Measurements from ENCODE around the gene ZNF616.

ZNF616 gene

DNA sequence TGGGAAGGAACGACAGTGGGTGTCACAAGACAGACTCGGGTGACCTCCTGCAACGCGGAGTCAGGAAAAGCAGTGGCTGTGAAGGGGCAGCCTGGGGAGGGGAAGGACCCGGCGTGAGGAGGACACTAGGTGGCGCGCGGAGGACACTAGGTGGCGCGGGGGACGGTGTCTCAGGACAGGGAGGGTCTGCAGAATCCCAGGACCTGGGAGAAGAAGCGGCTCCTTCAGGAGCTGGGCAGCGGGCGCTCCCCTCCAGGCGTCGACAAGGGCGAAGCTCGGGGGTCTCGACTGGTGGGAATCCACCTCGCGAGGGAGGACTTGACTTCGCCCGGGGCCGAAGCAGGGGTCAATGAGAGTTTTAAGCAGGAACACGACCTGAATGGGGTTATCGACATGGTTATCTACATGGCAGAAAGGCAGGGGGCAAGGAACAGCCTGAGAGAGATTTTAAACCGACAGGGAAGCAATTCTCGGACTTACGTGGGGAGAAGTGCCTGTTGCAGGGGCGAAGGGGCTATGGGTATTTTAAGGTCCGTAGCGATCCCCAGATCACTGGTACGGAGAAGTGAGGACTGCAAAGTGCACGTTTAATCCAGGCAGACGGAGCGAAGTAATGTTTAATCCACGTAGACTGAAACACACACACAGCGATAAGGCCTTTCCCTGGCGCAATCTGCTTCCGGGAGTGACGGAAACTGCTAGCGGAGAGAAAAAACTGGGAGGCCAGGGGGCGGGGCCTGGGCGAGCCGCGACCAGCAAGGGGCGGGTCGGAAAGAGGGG lies at the start of gene ZNF616:
Gene ZNF616 (minus strand): TSS at position 687 of the 780 bp plus-strand sequence. CDS start 9,426 bp downstream, outside the sequence.
- peak; percentile 89 for DNase-seq (ENCODE audit: low read depth)

DNA sequence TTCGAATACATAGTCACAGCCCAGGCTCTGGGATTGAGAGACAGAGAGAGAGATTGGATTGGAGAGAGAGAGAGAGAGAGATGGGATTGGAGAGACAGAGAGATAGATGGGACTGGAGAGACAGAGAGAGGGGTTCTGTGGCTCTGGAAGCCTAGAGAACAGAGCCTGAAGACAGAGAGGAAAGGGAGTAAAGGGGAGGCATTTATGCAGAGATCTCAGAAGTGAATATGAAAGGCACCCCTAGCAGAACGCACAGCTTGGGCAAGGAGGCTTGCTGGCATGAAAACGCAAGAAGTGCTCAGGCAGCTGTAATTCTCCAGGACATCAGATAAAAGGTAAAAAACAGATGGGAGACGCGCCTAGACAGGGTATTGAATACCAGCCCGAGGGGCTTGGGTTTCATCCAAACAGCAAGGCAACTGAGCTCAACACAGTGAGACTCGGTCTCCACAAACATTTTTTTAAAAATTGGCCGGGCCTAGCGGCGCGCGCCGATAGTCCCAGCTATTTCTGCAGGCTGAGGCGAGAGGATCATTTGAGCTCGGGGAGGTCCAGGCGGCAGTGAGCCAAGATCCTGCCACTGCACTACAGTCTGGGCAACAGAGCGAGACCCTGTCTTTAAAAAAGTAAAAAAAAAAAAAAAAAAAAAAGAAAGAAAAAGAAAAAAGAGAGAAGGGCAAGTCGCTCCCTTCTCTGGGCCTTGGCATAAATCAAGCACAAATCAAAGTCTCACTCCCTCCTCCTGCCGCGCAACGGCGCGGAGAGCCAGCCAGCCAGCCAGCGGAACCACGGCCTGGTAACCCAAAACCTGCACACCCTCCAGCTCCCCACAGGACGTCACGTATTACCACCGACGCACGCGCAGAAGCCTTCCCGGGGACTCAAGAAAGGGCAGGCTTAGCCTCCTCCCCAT lies 49.3 kb upstream of the ZNF616 start:
- no peak for DNase-seq (ENCODE audit: low read depth)

DNA sequence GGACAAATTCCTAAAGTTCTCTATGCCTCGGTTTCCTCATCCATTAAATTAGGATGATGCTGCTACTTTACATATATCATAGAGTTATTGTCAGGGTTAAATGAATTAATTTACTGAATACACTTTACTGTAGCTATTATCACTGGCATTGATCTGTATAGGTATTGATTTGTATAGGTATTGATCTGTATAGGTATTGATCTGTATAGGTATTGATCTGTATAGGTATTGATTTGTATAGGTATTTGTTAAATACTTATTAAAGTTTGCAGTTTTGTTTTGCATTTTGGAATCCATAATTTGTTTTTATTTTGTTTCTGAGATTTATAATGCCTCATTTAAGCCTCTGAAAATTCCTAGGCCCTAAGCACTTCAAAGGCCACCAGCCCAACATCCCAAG lies 47.7 kb upstream of the ZNF616 start:
- no peak for DNase-seq (ENCODE audit: low read depth)

DNA sequence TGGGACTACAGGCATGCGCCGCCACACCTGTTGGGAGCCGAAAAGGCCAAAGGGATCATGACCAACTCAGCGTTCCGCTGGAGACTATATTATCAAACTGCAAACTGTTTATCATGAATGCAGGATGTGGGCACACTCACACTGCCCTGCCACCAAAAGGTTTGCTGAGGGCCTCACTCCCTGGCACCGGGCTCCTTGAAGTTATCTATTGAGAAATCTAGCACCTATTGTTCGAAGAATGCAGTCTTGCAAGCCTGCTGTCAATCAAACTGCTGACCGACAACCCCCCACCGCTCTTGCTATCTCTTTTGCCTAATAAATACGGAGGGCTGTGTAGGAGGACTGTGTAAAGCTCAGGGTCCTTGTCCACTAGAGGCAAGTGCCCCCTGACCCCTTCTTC lies 36.8 kb upstream of the ZNF616 start:
- no peak for DNase-seq (ENCODE audit: low read depth)

DNA sequence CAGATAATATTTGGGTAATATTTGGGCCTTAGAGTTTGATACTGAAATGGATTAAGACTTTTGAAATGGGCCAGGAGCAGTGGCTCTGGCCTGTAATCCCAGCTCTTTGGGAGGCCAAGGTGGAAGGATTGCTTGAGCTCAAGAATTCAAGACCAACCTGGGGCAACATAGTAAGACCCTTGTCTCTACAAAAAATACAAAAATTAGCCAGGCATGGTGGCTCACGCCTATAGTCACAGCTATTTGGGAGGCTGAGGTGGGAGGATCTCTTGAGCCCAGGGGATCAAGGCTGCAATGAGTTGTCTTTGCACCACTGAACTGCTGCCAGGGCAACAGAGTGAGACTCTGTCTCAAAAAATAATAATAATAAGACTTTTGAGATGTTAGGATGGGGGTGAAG lies 32.6 kb upstream of the ZNF616 start:
- DNase-seq (ENCODE audit: low read depth), result no peak

DNA sequence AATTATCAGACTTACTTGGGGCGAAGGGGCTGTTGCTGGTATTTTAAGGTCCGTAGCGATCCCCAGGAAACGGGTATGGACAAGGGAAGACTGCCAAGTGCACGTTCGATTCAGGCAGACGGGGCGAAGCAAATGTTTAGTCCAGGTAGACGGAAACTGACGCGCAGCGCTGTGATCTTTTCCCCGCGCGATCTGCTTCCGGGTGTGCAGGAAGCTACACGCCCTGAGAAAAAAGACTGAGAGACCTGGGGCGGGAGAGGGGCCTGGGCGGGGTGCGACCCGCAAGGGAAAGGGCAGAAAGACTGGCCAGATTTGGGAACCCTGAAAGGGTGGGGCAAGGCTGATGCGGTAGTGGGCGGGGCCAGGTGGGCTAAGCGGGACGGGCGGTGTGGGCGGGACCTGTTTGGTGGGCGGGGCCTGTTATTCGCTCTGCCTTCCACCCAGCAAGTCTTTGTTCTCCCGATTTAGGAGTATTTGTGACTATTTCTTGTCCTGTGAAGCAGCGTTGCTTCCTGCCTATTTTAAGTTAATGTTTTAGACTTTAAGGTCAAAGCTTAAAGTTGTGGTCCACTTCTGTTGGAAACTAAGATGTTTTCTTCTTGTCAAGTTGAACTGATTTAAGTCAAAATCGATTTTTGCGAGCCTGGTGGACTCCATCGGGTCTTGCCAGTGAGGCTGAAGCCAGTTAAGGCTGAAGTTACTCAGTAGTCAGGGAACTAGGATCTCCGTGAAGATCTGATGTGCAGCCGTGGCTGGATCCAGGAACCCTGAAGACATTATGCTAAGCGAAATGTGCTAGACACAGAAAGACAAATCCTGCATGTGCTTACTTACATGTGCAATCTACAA lies 31.8 kb upstream of the ZNF616 start, which contains the start of gene ZNF836:
Gene ZNF836 (minus strand): TSS at position 301 of the 849 bp plus-strand sequence. CDS start 3,549 bp downstream, outside the sequence.
- DNase-seq (ENCODE audit: low read depth), result peak; percentile 12

DNA sequence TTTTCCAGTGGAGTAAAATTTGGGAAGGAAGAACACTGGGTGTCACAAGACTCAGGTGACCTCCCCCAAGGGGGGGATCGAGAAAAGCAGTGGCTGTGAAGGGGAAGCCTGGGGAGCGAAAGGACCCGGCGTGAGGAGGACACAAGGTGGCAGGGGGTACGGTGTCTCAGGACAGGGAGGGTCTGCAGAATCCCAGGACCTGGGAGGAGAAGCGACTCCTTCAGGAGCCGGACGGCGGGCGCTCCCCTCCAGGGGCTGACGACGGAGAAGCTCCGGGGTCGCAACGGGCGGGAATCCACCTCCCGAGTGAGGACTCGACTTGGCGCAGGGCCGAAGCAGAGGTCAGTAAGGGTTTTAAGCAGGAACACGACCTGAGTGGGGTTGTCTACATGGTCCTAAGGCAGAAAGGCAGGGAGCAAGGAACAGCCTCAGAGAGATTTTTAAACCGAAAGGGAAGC lies 31.2 kb upstream of the ZNF616 start:
- no peak for DNase-seq (ENCODE audit: low read depth)

DNA sequence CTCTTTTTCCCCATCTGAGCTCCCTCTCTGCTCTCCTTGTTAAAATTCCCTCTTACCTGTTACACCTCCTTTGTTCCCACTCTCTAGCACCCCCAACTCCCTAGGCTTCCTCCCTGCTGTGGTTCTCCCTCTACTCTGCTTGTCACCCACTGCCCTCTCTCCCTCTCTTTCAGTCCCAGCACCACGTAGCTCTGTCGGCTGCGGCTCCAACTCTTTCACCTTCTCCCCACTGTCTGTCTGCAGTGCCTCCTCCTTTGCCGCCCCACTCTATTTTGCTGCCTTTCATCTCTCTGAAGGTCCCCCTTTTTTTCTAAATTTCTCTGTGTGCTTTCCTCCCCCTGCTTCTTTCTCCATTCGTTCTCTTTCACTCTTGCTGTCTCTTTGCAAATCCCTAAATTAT lies 30.6 kb upstream of the ZNF616 start:
- no peak for DNase-seq (ENCODE audit: low read depth)

DNA sequence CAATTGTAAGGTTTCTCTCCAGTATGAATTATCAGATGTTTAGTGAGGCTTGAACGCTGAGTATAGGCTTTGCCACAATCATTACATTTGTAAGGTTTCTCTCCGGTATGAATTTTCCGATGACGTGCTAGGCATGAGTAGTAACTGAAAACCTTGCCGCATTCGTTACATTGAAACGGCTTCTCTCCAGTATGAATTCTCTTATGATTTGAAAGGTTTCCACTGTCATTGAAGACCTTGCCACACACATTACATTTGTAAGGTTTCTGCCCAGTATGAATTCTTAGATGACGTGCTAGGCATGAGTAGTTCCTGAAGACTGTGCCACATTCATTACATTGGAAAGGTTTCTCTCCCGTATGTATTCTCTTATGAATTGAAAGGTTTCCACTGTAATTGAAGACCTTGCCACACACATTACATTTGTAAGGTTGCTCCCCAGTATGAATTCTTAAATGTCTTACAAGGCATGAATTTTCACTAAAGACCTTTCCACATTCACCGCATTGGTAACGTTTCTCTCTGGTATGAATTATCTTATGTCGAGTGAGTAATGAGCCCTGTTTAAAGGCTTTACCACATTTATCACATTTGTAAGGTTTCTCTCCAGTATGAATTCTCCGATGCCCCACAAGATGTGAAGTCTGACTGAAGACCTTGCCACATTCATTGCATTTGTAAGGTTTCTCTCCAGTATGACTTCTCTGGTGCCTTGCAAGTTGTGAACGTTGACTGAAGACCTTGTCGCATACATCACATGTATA lies 16.0 kb upstream of the ZNF616 start:
- DNase-seq (ENCODE audit: low read depth), result no peak

DNA sequence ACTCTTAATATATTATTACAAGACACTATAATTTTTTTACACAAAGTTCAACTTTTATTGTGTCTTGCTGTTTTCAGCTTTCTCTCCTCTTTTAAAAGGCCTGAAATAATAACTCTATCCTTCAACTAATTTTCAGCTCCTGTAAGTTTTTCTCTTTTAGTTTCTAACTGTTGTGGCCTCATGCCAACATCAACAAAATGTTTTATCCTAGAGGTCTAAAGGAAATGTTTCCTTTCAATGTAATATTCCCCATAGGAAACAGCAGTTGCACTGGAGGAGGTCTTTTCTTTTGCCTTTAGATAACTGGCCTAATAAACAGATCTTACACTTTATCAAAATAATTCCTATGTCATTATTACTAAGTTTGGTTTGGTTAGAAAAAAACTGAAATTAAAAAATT lies 8.5 kb upstream of the ZNF616 start:
- DNase-seq (ENCODE audit: low read depth), result no peak

DNA sequence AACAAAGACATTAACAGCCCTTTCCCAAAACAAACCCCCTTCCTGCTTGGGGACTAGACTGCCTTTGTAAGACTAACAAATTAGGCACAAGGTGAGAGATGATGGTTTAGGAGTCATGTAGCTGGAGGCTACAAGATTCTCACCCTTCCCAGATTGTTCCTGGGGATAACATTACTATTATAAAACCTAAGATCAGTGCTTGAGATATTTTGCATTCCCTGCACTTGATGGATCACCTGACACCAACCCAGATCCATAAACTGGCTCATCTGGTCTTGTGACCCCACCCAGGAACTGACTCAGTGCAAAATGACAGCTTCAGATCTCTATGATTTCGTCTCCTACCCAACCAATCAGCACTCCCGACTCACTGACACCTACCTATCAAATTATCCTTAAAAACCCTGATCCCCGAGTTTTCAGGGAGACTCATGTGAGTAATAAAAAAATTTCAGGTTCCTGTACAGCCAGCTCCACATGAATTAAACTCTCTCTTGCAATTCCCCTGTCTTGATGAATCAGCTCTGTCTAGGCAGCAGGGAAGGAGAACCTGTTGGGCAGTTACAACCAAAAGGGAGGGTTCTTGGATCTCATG lies 2.4 kb upstream of the ZNF616 start:
- DNase-seq (ENCODE audit: low read depth), result no peak

DNA sequence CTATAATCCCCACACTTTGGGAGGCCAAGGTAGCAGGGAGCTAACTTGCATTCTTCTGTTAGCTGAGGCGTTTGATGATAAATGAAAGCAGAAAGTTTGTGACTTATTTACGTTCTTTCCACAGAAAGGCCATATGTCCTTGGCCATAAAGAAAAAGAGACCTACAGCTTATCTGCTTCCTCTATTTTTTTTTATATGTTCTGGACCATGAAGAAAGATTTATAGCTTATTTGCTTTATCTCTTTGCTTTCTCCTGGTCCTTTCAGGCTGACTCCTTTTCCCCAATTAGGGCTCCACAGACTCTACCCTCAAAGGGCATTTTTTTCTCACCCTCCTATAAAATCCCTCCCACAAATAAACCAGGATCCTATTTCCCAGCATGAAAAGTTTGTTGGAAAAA lies 1.5 kb upstream of the ZNF616 start:
- DNase-seq (ENCODE audit: low read depth), result no peak

DNA sequence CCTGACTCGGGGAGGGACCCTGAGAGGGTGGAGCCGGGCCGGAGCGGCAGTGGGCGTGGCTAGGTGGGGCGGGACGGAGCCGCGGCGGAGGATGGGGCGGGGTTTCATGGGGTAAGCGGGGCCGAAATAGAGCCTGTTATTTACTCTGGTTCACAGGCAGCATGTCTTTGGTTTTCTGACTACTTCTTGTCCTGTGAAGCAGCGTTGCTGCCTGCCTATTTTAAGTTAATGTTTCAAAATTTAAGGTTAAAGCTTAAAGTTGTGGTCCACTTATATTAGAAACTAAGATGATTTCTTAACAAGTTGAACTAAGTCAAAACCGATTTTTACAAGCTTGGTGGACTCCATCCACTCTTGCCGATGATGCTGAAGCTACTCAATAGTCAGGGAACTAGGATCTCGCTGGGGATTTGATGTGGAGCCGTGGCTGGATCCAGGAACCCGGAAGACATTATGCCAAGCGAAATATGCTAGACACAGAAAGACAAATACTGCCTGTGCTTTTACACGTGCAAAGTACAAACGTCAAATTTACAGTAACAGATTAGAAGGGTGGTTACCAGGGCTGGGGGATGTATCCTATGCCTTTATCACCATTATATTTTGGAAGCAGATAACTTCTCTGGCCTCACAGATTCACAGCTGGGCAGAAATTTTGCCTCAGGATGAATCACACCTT lies 433 bp upstream of the ZNF616 start:
- no peak for DNase-seq (ENCODE audit: low read depth)

DNA sequence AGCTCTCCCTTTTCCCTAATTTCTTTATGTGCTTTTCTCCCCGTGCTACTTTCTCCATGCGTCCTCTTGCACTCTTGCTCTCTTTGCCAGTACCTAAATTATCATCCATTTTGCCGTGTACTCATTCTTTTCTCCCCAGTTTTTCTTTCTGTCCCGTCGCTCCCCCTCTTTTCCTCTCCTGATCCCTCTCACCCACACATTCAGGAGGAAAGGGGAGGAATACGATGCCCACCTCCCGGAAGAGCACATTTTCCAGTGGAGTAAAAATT lies 821 bp downstream of the ZNF616 start:
- no peak for DNase-seq (ENCODE audit: low read depth)

DNA sequence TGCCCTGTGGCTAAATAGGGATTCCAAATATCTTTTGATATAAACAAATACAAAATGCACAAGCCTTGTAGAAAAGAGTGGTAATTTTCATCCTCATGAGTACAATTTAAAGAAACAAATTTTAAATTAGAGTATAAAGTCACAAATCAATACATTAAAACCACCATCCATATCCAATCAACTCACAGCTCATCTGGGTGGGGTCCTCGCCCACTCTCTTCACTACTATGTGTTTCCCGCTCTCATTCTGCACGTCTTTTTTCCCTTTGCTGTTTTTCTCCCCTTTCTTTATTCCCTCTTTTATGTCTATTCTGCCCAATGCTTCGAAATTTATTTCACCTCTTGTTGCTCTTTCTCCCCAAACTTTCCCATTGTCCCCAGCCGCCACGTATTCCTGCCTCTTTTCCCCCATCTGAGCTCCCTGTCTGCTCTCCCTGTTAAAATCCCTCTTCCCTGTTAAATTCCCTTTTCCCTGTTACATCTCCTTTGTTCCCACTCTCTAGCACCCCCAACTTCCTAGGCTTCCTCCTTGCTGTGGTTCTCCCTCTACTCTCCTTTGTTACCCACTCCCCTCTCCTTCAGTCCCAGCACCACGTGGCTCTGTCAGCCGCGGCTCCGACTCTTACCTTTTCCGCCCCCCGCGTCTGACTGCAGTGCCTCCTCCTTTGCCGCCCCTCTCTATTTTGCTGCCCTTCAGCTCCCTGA lies 1.3 kb downstream of the ZNF616 start:
- peak; percentile 7 for DNase-seq (ENCODE audit: low read depth)

DNA sequence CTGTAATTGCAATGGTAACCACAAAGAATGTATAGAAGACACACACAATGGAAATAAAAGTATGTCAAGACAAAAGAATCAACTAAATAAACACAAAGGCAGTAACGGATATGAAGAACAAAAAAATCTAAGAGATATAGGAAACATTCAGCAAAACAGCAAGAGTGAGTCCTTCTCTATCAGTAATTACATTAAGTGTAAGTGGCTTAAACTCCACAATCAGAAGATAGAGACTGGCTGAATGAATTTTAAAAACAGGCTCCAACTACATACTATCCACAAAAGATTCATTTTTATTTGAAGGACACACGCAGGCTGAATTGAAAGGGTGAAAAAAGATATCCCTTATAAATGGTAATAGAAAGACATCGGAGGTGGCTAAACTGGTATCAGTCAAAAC lies 19.5 kb downstream of the ZNF616 start:
- no peak for DNase-seq (ENCODE audit: low read depth)

DNA sequence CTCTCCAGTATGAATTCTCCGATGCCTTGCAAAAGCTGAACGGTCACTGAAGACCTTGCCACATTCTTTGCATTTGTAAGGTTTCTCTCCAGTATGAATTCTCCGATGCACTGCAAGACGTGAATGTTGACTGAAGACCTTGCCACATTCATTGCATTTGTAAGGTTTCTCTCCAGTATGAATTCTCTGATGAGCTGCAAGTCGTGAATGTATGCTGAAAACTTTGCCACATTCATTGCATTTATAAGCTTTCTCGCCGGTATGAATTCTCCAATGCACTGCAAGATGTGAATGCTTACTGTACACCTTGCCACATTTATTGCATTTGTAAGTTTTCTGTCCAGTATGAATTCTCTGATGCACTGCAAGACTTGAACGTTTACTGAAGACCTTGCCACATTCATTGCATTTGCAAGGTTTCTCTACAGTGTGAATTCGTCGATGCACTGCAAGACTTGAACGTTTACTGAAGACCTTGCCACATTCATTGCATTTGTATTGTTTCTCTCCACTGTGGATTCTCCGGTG lies 24.1 kb downstream of the ZNF616 start:
- DNase-seq (ENCODE audit: low read depth), result no peak

DNA sequence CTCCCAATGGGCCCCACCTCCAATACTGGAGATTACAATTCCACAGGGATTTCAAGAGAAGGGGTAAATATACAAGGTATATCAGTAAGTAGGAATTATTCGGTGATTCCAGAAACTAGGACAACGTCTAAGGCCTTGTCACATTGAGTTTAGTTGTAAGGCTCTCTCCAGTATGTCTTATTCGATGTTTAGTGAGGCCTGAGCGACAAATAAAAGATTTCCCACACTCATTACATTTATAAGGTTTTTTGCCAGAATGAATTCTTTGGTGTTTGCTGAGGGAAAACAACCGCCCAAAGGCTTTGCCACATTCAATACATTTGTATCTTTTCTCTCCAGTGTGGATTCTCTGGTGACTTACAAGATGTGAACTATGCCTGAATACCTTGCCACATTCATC lies 25.0 kb downstream of the ZNF616 start:
- no peak for DNase-seq (ENCODE audit: low read depth)

DNA sequence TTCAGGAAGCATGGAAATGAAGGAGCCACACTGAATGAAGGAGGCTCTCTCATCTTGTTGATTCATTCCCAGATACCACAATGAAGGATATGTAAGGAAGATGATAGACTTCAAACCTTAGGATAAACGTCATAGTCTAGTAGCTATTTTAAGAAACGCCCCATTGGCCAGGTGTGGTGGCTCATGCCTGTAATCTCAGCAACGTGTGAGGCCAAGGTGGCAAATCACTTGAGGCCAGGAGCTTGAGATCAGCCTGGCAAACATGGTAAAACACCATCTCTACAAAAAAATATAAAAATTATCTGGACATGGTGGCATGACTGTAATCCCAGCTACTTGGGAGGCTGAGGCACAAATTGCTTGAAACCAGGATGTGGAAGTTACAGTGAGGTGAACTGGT lies 27.1 kb downstream of the ZNF616 start:
- no peak for DNase-seq (ENCODE audit: low read depth)

DNA sequence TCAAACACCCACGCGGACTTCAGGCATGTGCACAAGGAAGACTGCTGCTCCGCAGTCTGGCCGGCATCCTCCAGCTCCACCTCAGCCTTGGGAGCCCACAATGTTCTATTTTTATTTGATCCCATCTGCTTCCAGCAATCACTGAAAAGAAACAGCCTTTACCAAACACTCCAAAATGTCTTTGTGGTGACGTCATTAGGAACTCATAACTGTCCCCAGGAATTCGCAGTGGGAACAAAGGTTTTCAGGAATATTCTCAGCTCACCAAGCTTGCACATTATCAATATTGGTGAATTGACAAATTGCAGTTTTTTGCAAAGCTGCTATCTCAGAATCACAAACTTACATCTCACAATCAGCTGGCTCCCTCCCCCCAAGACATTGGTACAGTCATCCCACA lies 29.0 kb downstream of the ZNF616 start:
- no peak for DNase-seq (ENCODE audit: low read depth)

Data from HS-27A (cell line).